Inflammatory macrophage treated with lipopolysaccharide for 4 hours (primary cell): ENCODE results near the gene PSMB5.

Source experiments
- DNase-seq: peaks from one replicate; pipeline ENCODE4 v3.0.0-alpha.2; 2020

PSMB5 gene

DNA sequence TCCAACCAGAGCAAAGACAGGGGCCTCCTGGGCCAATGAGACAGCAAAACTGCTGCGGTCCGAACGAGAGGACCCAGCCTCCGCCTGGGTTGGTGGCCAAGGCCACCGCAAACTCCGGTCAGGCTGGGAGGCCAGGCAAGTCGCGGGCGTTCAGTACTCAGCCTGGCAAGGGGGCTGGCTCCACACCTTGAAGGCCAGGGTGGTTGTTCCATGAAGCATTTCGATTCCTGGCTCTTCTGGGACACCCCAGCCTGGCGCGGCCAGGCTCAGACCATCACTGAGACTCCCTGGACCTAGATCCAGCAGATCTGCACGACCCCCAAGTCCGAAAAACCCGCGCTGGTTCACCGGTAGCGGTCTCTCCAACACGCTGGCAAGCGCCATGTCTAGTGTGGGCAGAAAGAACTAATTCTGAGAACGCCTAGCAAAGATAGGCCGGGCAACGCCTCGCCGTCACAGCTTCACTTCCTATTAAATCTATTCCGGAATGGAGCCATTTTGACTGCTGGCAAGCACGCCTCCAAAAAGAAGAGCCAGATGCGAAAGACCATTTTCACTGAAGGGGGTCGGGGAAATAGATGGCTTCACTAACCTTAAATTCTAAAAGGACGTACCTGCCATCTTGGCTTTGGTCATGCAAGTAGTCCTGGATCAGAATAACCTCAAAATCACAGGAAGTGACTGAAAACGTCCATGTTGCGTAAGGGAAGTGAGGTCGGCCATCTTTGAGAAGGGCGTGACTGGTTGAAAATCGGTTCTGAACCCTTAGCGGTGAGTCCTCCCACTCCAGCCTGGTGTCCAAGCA lies at the start of gene PSMB5:
TSS of gene PSMB5 (minus strand) at position 403 of the 805 bp plus-strand sequence. CDS start at position 384, 19 bp downstream.
- peak; percentile 96 for DNase-seq

DNA sequence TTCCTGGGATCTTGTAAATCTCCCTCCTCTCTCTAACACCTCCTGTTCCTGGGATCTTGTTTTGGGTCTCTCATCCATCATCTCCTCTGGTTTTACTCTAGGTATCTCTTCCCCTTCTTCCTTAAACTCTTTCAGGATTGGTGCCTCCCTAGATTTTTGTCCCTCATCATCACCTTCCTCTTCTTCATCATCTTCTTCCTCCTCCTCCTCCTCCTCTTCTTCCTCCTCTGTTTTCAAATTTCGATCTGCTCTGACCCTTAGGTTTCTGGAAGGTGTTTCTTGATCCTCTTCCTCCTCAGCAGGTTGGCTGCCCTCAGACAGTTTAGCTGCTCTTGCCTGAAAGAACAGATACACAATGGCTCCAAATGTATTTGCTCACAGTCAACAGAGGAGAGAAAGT lies 45.8 kb upstream of the PSMB5 start:
- no peak for DNase-seq

DNA sequence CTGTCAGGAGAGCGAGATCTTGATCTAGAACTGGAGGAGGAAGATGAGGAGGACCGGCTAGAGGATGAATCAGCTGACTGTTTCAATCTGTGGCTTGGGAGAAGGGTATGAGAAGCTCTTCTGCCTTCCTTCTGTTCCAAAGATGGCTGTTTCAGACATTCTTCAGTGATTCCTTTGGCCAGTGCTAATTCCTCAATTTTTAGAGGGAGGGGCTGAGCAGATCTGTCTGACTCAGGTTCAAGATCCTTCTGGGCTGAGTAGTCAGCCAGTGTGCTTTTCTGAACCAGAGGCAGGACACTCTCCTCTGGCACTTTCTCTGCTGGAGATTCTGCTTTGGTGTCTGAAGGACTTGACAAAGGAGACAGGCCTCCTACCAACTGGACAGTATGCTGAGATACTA lies 45.0 kb upstream of the PSMB5 start:
- peak; percentile 26 for DNase-seq

DNA sequence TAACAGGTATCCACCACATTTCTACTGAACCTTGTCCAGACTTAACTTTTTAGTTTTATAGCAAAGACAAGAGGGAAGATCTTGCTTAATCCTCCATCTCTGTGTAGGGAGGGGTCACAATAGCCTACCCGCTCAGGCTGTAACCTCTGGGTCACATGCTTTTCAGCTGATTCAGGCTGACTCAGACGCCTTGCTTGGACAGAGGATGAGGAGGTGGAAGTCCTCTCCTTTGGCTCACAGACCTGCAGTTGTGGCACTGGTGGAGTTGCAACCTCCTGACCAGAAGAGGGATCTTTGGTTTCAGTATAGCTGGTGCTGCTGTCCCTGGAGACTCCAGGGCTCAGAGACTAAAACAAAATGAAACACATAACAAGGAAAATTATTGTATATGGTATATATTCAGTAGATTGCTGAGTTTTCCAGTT lies 44.0 kb upstream of the PSMB5 start:
- DNase-seq = peak; percentile 98

DNA sequence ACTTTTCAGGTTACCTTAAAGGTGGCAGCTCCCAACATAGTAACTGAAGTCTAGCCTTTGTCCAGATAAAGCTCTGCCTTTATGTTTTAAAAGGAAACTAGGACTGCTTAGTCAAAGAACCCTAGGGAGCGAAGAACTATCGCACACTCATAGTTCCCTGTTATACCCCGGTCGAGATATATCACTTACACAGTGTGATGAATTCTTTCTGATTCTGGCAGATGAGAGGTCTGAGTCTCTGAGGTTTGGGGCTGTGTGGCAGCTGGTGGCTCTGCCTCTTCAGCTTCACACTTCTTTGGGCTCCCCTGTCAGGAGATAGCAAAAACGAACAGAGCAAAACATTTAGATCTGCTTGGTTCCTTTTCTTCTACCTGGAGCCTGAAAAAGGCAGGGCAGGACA lies 43.3 kb upstream of the PSMB5 start:
- DNase-seq = no peak

DNA sequence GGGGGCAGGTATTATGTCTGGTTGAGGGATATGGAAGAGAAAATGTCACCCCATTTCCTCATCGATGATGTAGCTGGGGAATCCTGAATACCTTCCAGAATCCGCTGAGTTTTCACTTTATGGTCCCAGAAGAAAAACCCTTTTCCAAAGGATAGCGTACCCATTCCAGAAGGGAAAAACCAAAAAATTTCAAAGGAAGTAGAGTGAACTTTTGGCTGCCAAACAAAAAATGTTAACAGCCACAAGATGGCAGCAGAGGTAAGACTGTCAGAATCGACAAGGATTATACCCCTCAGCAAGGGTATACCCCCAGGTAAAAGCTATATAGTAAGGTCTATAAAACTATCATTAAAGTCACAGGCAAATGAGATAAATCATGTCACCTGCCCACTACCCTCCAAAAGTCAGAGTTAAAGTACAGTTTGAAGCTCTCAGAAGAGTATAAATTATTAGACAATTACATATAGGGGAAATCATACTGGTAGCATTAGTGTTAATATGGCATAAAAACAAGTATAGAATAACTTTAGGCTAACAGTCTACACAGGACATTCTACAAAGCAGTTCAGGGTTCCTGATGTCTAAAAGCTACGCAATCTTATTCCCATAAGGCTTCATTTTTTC lies 42.2 kb upstream of the PSMB5 start:
- peak; percentile 49 for DNase-seq

DNA sequence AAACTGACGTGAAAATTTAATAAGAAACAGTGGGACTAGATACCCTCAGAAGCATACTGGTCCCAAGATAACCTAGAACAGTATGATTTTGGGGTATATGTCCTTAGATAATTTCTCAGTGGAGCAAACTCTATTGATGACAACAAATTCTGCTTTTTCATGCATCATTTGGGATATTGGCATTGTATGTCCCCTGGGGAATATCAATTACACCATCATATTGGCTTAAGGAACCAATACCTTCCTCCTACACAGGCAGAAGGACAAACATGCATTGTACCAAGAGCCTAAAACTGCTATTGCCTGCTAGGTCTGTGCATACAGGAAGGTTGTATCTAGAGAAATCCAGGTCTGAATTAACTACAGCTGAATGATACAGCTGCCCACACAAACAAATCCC lies 40.2 kb upstream of the PSMB5 start:
- DNase-seq = no peak

DNA sequence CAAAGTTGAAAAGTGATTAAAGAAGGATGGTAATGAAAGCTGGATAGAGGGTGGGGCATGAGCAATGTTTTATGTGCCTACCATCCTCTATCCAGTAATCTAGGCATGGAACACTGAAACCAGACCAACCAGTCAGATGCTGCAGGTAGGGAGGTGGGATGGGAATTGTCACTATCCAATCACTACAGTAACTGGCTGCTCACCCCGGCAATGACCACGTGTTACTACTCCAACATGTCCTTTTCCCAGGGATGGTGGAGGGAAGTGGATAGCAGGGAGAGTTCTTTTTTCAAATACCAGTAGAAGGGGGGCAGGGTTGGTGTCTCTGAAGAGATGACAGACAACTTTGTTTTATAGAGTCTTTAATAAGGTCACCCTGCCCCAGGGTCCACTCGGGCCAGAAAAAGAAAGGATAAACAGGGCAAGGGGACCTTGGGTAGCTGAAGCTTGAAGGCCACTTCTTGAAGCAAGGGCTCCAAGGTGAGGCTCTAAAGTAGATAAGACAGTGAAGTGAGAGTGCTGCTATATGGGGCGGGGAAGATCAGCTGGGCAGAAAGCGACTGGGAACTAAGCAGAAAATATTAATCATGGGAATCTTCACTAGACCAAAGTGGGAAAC lies 37.3 kb upstream of the PSMB5 start:
- no peak for DNase-seq

DNA sequence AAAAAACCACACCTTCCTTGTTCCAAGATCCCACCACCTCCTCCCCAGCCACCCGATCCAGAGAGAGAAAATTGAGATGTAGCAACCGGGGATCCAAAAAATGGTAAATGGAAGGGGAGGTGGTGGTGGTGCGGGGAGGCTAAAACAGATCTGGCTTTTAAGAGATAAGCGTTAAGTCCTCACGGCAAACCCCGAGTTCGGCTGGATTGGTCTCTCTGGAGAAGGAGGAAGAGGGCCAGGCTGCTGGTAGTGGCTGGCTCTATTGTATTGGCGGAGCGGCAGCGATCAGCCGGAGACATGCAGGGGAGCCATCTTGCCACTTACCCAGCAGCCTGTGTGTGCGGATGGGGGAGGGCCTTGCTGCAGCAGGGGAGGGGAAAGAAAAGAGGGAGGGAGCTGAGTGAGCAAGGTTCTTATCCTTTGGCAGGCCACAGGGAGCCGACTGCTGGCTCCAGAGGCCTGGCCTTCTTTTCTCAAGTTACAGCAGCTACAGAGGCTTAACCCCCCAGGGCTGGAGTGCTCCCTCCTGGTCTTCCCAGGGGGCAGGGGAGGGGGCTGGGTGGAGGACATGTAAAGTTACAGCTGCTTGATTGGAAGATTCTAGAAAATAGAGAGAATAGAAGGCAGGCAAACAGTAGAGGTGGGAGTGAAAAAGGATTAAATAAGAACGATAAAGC lies 36.7 kb upstream of the PSMB5 start:
- peak; percentile 81 for DNase-seq

DNA sequence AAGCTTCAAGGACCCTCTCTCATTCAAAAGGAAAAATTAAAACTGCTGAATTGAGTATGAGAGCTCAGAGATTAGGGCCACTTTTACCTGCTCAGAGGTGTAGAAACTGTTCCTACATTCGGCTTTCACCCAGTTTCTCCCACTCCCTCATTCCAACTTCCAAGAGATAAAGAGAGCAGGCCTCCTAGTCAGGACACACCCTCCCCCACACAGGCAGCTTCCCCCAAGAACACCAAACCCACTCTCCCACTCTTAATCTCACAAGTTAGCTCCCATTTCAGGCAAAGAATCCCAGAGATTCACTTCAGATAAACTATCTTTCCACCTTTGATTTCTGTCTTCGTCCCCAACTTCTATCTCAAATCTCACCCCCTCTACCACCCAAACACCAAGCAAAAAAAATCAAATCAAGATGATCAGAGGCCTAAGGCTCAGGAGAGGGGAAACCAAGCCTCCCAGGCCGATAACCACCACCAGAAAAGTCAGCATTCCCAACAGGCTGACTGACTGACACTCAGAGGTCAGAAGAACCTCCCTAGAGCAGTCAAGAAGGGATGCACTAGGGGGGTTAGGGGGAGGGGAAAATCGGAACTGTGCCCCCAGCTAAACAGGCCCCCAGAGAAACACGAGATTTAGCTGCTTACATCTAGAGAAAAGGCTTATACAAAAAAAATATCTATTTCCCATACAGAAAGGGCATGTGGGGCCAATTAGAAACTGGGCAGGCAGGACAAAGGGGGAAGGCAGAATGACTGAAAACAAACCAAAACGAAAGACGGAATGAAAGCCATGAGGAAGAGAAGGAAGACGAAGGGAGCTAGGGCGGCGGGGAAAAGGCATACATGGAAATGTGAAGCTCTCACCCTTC lies 35.8 kb upstream of the PSMB5 start:
- DNase-seq = peak; percentile 37

DNA sequence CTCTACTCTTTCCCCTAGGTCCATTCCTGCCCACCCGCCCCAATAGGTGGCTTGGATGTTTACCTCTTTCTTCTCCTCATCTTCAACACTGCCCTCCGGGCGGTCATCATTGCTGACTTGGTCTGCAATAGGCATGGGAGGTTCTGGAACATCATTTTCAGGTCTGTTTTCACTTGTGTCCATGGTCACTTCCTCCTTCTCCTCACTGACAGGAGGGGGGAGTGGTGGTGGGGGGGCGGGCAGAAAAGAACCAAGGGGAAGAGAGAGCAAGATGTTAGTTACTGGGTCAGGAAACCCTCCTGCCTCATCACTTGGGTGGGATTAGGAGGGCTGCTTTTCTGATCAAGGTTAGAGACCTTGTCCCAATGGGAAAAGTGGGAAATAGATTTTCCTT lies 34.7 kb upstream of the PSMB5 start:
- DNase-seq = peak; percentile 29

DNA sequence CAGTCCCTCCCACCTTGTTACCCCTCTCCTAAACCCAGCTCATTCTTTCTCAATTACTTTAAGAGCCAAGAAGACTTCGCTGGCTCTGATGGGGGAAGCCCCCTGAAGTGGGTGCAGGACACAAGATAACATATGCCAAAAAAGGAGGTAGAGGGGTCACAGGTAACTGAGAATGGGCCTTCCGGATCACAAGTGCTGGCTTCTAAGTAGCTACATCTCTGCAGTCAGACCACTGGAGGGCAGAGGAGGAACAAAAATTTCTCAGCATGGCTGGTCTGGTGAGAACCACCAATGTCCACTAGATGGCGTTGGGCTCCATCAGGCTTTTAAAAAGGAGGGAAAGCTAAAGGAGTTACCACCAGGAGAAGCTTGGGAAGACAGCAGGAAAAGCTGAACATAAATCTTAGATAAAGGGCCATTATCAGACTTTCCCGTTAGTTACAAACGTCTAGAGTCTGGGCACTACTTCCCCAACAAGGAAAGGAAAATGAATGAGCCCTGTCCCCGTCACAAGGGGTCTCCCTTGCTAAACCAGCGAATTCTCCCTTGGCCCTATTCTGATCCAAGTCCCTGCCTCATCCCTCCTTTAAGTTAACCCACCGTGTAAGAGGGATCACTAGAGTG lies 34.2 kb upstream of the PSMB5 start:
- DNase-seq = peak; percentile 80

DNA sequence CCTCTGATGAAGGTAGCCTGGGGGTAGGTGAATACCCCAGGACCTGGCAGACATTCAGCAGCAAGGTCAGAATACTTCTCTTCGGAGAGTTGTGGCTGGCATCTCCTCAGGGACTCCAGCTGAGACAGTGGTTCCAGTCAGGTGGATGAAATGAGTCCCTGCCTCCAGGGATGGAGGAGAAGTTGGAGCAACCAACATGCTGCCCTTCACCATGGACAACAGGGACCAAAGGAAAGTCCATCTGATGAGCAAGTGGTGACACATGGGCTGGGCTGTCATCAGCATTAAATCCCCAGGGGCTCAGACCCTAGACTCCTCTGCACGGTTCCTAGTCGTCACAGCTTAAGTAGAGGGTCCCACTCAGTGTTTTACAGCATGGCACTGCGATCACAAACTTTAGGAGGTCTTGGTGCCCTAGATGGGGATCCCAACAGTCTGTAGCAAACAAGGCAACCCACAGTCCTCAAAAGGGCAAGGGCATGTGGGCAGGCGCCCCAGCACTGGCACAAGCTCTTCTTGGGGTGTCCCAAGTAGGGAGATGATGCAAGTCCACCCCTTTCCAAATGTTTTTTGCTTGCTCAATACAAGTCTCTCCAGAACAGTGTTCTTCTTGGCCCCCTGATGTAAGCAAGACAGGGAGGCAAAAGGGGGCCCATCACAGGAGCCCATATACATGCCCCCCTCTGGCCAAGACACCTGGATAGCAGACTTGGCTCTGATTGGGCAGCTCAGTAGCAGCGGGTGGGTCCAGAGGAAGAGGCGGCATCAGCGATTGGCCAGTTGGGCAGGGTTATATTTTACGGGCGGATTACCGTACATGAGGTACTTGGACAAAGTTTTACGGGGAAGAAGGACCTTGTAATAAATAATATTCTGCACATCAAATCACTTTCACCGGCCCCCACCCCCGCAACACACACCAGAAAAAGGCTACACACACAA lies 33.4 kb upstream of the PSMB5 start:
- no peak for DNase-seq

DNA sequence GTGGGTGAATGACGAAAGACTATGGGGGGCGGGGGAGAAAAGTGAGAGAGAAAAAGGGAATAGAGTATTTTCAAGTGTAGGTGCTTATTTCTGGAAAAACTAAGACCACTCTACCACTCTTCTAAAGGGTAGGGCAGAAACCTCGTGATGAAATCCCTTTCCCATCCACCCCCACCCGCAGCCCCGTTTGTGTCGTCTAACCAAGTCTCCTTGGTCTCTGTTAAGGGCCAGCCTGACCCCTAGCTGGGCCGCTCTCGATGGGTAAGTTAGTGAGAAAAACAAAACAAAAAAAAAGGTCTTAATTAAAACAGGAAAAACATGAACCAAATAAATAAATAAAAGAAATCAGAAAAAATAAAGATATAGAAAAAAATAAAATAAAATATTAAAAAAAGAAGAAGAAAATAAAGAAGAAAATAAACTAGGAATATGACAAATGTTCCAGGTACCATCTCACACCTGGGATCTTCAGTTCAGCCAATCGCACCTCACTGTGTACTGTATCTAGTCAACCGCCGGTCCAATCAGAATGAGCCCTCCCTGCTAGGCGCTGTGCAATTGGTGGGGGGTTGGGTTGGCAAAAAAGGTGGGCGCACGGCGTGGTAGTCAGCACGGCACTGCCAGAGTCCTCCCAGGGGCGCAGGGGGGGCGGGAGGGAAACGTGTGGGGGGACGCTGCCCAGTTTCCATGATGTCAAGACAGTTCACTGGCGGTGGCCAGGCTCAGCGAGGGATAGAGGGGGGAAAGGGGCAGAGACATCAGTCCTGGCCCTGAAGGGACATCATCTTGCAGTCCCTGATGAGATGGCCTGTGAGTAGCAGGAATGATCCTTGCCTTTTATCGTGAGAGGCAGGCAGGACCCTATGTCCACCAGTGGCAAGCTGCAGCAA lies 32.4 kb upstream of the PSMB5 start:
- no peak for DNase-seq

DNA sequence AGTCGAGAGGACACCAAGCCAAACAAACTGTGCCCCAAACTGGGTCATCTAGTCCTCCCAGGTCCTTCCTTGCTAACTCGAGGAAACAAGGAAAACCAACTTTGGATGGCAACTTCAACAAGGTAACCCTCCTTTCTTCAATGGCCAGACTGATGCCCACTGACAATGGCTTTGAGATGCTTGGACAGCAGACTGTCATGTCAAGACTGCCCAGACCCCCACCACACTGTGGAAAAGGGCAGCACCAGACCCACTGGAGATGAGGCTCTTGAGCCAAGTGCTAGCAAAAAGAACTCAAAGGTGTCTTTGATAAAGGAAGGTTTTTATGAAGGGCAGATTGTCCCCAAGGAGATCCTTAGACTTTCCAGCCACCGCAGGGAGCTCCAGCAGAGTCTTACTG lies 31.7 kb upstream of the PSMB5 start:
- DNase-seq = no peak

DNA sequence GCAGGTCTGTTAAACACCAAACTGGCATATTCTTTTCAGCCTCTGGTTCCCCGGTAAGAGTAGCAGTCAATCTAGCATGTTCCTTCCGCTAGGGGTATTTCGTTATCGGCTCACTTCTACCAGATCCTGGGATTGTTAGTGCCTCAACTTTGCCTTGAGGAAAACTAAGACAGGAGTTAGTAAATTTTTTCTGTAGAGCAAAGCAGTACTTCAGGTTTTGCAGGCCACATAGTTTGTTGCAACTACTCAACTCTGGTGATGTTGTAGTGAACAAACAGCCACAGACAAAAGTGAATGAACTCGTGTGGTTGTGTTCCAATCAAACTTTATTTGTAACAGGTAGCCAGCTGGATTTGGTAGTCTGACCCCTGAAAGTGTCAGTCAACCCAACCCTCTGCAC lies 28.9 kb upstream of the PSMB5 start:
- no peak for DNase-seq

DNA sequence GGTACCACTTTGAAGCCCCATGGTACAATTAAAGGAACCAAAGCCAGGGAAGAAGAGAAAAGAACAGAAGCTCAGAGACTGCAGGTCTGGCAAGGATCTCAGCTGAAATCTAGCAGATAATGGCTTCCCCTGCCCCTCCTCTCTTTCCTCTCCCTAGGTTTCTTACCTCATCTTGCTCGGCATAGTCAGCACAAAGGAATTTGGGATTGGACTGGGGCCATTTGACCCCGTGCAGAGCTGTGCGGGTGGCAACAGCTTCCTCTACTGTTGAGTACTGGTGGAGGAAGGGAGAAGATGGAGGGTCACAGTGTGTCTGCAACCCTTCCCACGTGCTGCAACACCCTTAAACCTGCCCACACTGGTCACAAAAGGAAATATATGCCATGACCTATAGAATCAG lies 27.3 kb upstream of the PSMB5 start:
- DNase-seq = peak; percentile 20

DNA sequence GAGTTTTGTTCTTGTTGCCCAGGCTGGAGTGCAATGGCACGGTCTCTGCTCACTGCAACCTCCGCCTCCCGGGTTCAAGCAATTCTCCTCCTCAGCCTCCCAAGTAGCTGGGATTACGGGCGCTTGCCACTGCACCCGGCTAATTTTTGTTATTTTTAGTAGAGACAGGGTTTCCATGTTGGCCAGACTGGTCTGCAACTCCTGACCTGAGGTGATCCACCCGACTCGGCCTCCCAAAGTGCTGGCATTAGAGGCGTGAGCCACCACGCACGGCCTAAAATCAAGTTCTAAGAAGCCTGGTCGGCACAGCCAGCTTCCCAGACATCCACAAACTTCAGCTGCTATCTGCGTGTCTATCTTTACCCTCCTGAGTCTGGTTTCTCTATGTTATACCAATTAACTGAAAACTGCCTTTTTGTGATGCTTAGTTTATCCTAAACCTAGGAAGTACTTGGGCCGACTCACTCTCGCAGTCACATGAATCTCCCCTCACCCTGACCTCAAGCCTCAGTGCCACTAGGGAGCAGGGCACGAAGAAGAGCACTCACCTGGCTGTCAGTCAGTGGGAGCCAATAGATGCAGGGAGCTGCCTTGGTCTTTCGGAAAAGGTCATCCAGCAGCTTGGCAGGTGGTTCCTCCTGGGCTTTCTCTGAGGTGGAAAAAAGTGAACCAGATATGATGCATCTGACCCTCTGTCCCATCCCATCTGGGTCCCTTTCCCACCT lies 26.0 kb upstream of the PSMB5 start:
- no peak for DNase-seq
